Measurements from ENCODE around the gene CAPG.
"Not testable (repeated sequence)": the region's sequence is repeated elsewhere in the genome, so short reads cannot be mapped to it uniquely, and the experiment has no call there.

CAPG gene

GRCh38 chr2:85440729-85441128 lies 30.6 kb upstream of the CAPG start:
- H3K4me1 Mint-ChIP-seq = peaks cover 42% of the 10 kb centered on the region
- no peak overlapping the region for H3K27ac Mint-ChIP-seq
- no peak for TF ChIP-seq CTCF (IDR thresholded peaks at IDR 0.05)
- no peaks in the 10 kb centered on the region for H3K36me3 Mint-ChIP-seq (ENCODE audit: low read depth)
- no peaks in the 10 kb centered on the region for H3K9me3 Mint-ChIP-seq
- DNase-seq = no peak
- H3K27me3 Mint-ChIP-seq (ENCODE audit: low read depth, poor library complexity) = peaks cover 7% of the 10 kb centered on the region
- H3K4me3 Mint-ChIP-seq = no peak overlapping the region

GRCh38 chr2:85439986-85440385 lies 29.8 kb upstream of the CAPG start:
- no peak for DNase-seq
- no peak overlapping the region for H3K4me3 Mint-ChIP-seq
- no peaks in the 10 kb centered on the region for H3K36me3 Mint-ChIP-seq (ENCODE audit: low read depth)
- peaks cover 7% of the 10 kb centered on the region for H3K27me3 Mint-ChIP-seq (ENCODE audit: low read depth, poor library complexity)
- H3K27ac Mint-ChIP-seq = no peak overlapping the region
- peaks cover 50% of the 10 kb centered on the region for H3K4me1 Mint-ChIP-seq
- H3K9me3 Mint-ChIP-seq = no peaks in the 10 kb centered on the region
- no peak for TF ChIP-seq CTCF (IDR thresholded peaks at IDR 0.05)

GRCh38 chr2:85439569-85439968 lies 29.4 kb upstream of the CAPG start:
- not testable (repeated sequence) for H3K27me3 Mint-ChIP-seq (ENCODE audit: low read depth, poor library complexity)

GRCh38 chr2:85439025-85439472 lies 28.9 kb upstream of the CAPG start:
- Mint-ChIP-seq H3K36me3 (ENCODE audit: low read depth) (no peaks in the 10 kb centered on the region), H3K4me3 (no peak overlapping the region), H3K27ac (peak overlapping the region; percentile 88), H3K4me1 (peaks cover 45% of the 10 kb centered on the region), H3K27me3 (ENCODE audit: low read depth, poor library complexity) (peaks cover 7% of the 10 kb centered on the region), H3K9me3 (no peaks in the 10 kb centered on the region)
- DNase-seq = no peak
- no peak for TF ChIP-seq CTCF (IDR thresholded peaks at IDR 0.05)

More at GRCh38 chr2:85439569-85439968, 29.4 kb upstream of the CAPG start:
- H3K4me3 Mint-ChIP-seq; H3K27ac Mint-ChIP-seq; H3K9me3 Mint-ChIP-seq; H3K36me3 Mint-ChIP-seq (ENCODE audit: low read depth); DNase-seq: not testable (repeated sequence)
- H3K4me1 Mint-ChIP-seq = peaks cover 47% of the 10 kb centered on the region

GRCh38 chr2:85438201-85439024 lies 28.2 kb upstream of the CAPG start:
- H3K4me3 Mint-ChIP-seq = peak overlapping the region; percentile 72
- no peaks in the 10 kb centered on the region for H3K9me3 Mint-ChIP-seq
- peaks cover 7% of the 10 kb centered on the region for H3K27me3 Mint-ChIP-seq (ENCODE audit: low read depth, poor library complexity)
- TF ChIP-seq CTCF (IDR thresholded peaks at IDR 0.05) = no peak
- H3K27ac Mint-ChIP-seq = peak overlapping the region; percentile 88
- H3K36me3 Mint-ChIP-seq (ENCODE audit: low read depth) = no peaks in the 10 kb centered on the region
- peaks cover 51% of the 10 kb centered on the region for H3K4me1 Mint-ChIP-seq
- DNase-seq = no peak

GRCh38 chr2:85437488-85438200 lies 27.5 kb upstream of the CAPG start:
- DNase-seq = peak; percentile 70
- H3K36me3 Mint-ChIP-seq (ENCODE audit: low read depth) = no peaks in the 10 kb centered on the region

More at GRCh38 chr2:85437488-85438200, 27.5 kb upstream of the CAPG start:
- peaks cover 7% of the 10 kb centered on the region for H3K27me3 Mint-ChIP-seq (ENCODE audit: low read depth, poor library complexity)
- H3K9me3 Mint-ChIP-seq = no peaks in the 10 kb centered on the region
- H3K27ac Mint-ChIP-seq = peak overlapping the region; percentile 93
- no peak for TF ChIP-seq CTCF (IDR thresholded peaks at IDR 0.05)
- peak overlapping the region; percentile 78 for H3K4me3 Mint-ChIP-seq
- H3K4me1 Mint-ChIP-seq = peaks cover 59% of the 10 kb centered on the region
